BJ (cell line): ENCODE results near the gene SMOC2. TPM values are rescaled to one million over a fixed set of nuclear protein-coding genes. Genes with fewer than 3 reads are reported as not detected.

Experiments used
- CTCF ChIA-PET: fragments of 350-600 bp; formaldehyde crosslinking; extraction: SDS; loops from one replicate; lab custom pipeline; 2021; ENCODE audit warnings: antibody characterized with exemption, inconsistent platforms; lab: Yijun Ruan, JAX
- POLR2A ChIA-PET: fragments of 300-600 bp; sonication (Branson Sonifier 250); formaldehyde crosslinking; extraction: SDS; loops from one replicate; lab custom pipeline; 2021; ENCODE audit warnings: antibody characterized with exemption; lab: Charles Lee
- DNase-seq: peaks from one replicate; pipeline ENCODE4 v3.0.0-alpha.2; 2011; ENCODE audit warnings: low read depth
- H3K27me3 ChIP-seq: 2 replicates; pipeline ENCODE4 v1.6.0; 2011; ENCODE audit warnings: low read length; ENCODE audit not compliant: control insufficient read depth, insufficient read depth
- H3K36me3 ChIP-seq: 2 replicates; pipeline ENCODE4 v1.5.1; 2011; ENCODE audit warnings: low read length; ENCODE audit not compliant: control insufficient read depth, insufficient read depth
- H3K4me3 ChIP-seq: 2 replicates; pipeline ENCODE4 v1.5.1; 2011; ENCODE audit warnings: low read depth, mild to moderate bottlenecking, control low read depth, low read length
- polyA plus RNA-seq: library from polyadenylated mRNA; depleted of rRNA; stranded (reverse); fragments of >200 nt; gene quantifications from 2 replicates; pipeline ENCODE4 v1.2.3, GENCODE V29; 2011
- TF ChIP-seq, protein P1 (sequence below): IDR thresholded peaks from 2 replicates; pipeline ENCODE4 v1.5.1; 2011; ENCODE audit warnings: low read depth, mild to moderate bottlenecking, control low read depth, inconsistent platforms, low read length, moderate library complexity; ENCODE audit not compliant: insufficient read depth

The SMOC2 gene
- polyA plus RNA-seq, 1 experiment = not detected

- ChIA-PET POLR2A (no interaction called here), CTCF (no interaction called here)
- no peaks in the 10 kb centered on the region for H3K36me3 ChIP-seq
- no peak overlapping the region for H3K4me3 ChIP-seq
- H3K27me3 ChIP-seq = no peaks in the 10 kb centered on the region
- DNase-seq = no peak
- TF ChIP-seq, protein P1, sequence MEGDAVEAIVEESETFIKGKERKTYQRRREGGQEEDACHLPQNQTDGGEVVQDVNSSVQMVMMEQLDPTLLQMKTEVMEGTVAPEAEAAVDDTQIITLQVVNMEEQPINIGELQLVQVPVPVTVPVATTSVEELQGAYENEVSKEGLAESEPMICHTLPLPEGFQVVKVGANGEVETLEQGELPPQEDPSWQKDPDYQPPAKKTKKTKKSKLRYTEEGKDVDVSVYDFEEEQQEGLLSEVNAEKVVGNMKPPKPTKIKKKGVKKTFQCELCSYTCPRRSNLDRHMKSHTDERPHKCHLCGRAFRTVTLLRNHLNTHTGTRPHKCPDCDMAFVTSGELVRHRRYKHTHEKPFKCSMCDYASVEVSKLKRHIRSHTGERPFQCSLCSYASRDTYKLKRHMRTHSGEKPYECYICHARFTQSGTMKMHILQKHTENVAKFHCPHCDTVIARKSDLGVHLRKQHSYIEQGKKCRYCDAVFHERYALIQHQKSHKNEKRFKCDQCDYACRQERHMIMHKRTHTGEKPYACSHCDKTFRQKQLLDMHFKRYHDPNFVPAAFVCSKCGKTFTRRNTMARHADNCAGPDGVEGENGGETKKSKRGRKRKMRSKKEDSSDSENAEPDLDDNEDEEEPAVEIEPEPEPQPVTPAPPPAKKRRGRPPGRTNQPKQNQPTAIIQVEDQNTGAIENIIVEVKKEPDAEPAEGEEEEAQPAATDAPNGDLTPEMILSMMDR = no peak
These were observed 113.5 kb downstream of the SMOC2 start for GRCh38 chr6:168554472-168554871.

- Histone ChIP-seq H3K36me3 (no peaks in the 10 kb centered on the region), H3K27me3 (no peaks in the 10 kb centered on the region), H3K4me3 (no peak overlapping the region)
- no peak for DNase-seq
- TF ChIP-seq, protein P1 = no peak
- ChIA-PET CTCF (no interaction called here), POLR2A (no interaction called here)
These were observed 114.1 kb downstream of the SMOC2 start for GRCh38 chr6:168554898-168555617.

GRCh38 chr6:168555618-168556273, 114.8 kb downstream of the SMOC2 start:
- TF ChIP-seq, protein P1 = no peak
- ChIA-PET CTCF (no interaction called here), POLR2A (no interaction called here)
- DNase-seq = no peak
- H3K27me3 ChIP-seq = no peaks in the 10 kb centered on the region
- no peaks in the 10 kb centered on the region for H3K36me3 ChIP-seq
- H3K4me3 ChIP-seq = no peak overlapping the region

DNA sequence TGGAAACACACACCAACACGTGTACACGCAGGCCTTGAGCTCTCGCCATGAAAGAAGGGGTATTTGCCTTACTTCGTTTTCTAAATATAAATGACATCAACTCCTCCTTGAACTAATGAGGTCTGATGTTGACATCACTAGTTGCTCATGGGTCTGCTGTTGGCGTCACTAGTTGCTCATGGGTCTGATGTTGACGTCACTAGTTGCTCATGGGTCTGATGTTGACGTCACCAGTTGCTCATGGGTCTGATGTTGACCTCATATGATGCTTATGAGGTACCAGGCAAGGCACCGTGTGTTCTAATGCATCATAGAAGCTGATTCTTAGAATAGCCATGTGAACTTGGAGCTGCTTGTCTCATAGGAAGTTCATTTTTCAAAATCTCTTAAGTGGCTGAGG, 116.5 kb downstream of the SMOC2 start:
- H3K27me3 ChIP-seq = no peaks in the 10 kb centered on the region
- H3K36me3 ChIP-seq = no peaks in the 10 kb centered on the region
- TF ChIP-seq, protein P1 = no peak
- DNase-seq = no peak
- no peak overlapping the region for H3K4me3 ChIP-seq
- ChIA-PET POLR2A (no interaction called here), CTCF (no interaction called here)

GRCh38 chr6:168558686-168559085, 117.7 kb downstream of the SMOC2 start:
- TF ChIP-seq, protein P1 = no peak
- no peak for DNase-seq
- ChIA-PET CTCF (no interaction called here), POLR2A (no interaction called here)
- H3K4me3 ChIP-seq = no peak overlapping the region
- no peaks in the 10 kb centered on the region for H3K27me3 ChIP-seq
- H3K36me3 ChIP-seq = no peaks in the 10 kb centered on the region
